NCI-H510A (cell line): Measurements from ENCODE around the gene IGSF8.

Source experiments
- DNase-seq: peaks from one replicate; lab custom pipeline; 2025; lab: John Stamatoyannopoulos, UW

The IGSF8 gene

DNA sequence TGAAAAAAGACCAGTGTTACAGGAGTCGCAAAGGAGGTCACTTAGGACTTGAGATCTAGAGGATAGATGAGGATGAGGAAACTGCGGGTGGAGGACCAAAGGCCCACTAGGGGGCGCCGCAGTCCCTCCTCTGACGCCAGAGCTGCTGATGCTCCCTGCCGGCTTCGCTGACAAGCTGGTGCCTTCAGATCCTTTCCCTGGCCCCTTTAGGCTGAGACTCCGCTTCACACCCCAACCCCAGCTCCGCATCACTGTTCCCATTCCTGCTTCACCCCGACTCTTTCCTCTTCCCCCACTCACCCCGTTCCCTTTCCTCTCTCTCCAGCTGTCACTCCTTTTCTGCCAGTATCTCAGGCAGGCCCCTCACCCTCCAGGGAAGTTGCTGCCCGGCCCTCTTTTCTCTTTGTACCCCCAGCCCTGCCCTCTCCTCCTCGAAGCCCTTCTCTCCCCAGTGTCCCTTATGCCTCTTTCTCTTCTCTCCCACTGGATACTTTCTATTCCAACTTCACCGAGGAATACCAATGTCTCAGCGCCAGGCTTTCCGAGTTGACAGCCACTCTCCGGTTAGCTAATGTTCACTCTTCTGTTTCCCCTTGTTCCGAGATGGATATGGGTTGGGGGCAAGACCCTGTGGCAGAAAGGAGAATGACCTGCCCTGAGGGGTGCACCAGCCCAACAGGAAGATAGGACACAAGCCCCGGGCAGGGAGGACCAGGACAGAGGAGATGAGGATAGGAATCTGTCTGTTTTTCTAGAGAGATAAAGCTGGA lies 12.5 kb downstream of the IGSF8 start:
- peak; percentile 47 for DNase-seq

DNA sequence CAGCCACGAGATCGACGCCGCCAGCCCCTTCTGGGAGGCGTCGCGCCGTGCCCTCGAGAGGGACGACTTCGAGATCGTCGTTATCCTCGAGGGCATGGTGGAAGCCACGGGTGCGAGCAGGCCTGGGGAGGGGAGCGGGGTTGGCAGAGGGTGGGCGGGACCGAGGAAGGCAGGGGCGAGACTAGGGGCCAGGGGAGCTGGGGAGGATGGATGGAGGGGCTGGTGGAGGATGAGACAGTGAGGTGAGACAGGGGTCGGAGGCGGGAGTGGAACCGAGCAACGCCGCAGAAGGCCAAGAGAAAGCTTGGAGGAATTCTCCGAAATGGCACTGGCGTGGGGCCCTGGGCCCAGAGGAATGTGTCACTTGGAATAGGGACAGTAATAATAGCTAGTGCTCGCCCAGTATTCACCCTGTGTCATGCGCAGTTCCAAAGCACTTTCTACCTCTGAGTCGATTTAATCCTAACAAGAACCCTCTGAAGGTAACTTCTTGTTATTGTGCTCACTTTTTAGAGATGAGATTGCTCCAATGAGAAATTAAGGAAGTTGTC lies 13.6 kb downstream of the IGSF8 start:
- no peak for DNase-seq

DNA sequence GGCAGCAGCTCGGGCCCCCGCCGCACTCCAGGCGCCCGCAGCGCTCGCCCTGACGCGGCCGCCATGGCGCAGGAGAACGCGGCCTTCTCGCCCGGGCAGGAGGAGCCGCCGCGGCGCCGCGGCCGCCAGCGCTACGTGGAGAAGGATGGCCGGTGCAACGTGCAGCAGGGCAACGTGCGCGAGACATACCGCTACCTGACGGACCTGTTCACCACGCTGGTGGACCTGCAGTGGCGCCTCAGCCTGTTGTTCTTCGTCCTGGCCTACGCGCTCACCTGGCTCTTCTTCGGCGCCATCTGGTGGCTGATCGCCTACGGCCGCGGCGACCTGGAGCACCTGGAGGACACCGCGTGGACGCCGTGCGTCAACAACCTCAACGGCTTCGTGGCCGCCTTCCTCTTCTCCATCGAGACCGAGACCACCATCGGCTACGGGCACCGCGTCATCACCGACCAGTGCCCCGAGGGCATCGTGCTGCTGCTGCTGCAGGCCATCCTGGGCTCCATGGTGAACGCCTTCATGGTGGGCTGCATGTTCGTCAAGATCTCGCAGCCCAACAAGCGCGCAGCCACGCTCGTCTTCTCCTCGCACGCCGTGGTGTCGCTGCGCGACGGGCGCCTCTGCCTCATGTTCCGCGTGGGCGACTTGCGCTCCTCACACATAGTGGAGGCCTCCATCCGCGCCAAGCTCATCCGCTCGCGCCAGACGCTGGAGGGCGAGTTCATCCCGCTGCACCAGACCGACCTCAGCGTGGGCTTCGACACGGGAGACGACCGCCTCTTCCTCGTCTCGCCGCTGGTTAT lies 14.2 kb downstream of the IGSF8 start:
- DNase-seq, result peak; percentile 81

DNA sequence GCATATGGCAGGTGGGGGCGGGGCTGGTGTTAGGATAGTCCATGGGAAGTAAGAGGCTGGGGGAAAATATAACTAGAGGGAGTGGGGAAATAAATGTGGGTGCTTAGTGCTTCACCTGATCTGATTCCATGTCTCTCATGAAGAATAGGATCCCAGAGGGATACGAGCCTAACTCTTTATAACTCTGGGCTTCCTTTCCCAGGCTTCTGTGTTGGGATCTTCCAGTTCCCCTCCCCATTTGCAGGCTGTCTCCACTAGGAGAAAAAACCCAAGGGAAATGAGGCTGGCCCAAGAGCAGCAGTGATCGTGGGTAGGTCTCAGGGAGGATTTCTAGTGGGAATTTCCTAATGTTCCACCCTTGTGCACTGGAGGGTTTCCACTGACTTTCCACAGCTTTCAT lies 15.5 kb downstream of the IGSF8 start:
- no peak for DNase-seq

DNA sequence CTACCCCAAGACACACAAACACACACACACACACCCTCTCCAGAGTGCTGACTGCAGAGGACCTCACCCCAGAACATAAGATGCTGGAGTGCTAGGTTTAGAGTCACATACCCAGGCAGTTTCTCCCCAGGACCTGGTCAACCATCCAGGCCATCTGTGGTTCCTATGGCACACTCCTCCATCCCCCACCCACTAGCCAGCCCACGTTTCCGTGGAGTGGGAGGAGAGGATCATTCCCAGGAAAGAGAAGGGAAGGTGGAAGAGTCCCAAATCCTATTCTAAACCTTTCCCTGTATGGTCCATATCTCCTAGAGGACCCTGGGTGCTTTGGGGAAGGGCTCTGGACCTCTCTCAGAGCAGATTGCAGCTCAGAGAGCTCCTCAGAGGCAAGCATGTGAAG lies 15.9 kb downstream of the IGSF8 start:
- no peak for DNase-seq

DNA sequence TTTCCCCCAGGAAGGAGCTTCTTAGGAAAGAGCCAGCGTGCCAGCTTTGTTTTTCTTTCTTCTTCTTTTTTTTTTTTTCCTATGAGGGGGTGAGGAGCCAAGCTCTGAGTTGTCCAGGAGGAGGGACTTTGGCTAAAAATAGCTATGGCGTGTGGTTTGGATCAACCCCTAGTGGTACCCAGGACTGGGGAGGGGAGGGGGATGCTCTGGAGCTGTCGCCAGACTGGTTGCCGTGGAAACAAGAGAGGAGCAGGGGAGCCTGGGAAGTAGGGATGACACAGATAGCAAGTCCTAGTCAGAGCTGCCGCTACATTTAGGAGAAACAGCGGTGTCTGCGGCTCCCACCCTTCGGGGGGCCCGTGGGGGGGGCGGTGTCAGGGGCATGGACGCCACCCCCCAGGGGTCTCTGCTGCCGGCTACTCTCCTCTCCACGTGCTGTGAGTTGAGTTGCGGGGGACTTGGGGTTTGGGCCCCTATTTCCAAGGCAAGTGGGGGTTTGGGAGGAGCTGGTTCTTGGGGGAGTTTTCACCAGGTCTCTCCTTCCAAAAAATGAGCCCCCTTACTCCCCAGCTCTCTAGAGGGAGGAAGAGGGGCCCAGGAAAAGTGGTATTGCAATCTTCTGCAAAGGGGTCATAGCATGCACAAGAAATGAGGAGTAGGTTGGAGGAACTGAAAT lies 17.0 kb downstream of the IGSF8 start, which contains the start of gene KCNJ9:
TSS of gene KCNJ9 (plus strand) at position 278 of the 676 bp plus-strand sequence. CDS start 2,493 bp downstream, outside the sequence.
- no peak for DNase-seq

DNA sequence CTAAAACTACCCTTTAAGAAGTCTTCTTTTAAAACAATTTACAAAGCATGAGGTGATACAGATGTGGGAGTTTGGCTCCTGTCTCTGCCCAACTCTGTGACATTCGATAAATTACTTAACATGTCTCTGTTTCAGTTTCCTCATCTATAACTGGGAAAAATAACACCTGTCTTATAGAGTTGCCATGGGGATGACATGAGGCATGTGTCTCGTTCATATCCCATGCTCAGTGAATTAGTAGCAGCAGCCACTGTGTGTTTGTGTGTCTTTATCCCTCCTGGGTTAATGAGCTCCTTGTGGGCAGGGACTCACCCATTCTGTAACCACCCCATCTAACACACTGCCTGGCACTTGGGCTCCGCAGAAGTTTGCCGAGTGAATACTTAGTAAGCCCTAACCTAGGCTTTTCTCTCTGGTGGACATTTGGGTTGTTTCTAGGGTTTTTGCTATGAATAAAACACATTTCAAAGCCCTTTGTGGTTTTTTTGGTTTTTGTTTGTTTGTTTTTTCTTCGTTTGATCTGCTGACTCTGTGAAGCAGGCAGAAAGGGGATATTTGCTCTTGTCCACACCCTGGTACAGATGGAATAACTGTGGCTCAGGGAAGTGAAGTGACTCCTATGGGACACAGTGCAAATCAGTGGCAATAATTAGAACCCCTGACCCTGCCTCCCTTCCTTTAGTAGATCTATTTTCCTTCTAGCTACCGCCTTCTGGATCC lies 17.9 kb downstream of the IGSF8 start:
- no peak for DNase-seq

DNA sequence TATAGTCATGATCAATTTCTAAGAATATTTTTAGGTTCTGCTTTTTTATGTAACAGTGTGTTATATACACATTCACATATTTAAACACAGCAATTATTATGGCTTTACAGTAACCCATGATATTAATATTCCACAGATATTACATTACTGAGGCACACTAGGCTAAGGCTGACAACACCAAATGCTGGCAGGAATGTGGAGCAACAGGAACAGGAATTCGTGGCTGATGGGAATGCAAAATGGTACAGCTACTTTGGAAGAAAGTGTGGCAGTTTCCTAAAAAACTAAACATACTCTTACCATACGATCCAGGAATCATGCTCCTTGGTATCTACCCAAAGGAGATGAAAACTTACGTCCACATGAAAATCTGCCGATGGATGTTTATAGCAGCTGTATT lies 19.0 kb downstream of the IGSF8 start:
- no peak for DNase-seq

DNA sequence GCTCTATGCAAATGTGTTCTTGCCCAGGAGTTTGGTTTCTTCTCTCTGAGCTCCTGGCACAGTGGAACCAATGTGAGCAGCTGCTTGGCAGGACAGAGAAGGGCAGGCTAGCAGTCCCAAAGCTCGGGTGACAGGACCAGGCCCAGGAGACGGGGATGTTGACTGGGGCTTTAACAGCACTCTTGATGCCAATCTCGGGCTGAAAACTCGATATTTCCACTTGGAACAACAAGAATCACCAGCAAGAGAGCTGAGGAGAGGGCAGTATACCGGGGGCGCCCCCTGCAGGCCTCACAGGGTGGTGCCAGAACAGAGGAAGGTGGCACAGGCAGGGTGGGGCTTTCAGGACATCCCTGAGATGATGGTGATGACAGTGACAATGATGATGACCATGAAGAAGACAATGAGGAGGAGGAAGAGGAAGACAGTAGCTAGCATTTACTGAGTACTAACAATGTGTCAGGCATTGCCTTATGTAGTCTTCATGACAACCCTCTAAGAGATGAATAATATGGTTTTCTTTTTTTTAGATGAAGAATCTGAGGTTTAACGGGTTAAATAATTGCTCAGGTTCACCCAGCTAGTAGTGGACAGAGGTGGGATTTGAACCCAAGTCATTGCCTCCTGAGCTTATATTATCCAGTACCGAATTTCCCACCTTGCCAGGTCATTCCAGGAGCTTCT lies 19.8 kb downstream of the IGSF8 start:
- no peak for DNase-seq

DNA sequence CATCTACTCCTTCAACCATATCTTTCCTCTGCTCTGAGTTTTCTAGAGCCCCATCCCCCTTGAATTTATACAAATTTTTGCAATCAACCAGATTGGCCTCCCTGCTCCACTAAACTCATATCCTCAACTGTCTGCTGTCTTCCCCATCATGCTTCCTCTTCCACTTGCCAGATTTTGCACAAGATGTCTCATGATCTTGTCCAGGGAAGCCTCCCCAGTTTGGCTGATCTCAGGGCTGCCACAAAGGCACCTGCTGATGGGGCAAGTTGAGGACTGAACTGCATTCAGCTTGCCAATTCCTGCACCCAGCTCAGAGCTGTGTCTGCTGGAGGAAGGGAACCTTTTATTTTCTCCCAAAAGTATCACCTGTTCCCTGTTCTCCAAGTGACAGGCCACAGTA lies 20.9 kb downstream of the IGSF8 start:
- no peak for DNase-seq

DNA sequence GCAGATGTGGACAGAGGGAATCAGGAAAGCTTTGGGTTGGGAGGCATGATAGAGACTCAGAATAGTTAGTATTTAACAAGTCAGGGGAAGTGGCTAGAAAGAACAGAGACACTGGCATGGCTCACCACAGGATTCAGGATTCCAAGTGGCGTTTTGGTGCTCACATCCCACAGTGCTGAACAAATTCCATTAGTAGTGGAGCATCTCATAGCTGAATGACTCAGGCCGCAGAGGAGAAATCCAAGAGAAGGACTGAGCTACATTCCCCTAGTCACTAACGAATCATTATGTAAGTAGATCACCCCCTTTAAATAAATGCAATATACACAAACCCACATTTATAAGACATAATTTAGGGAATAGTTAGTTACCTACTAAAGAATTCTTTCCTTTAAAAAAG lies 22.1 kb downstream of the IGSF8 start:
- DNase-seq, result no peak

DNA sequence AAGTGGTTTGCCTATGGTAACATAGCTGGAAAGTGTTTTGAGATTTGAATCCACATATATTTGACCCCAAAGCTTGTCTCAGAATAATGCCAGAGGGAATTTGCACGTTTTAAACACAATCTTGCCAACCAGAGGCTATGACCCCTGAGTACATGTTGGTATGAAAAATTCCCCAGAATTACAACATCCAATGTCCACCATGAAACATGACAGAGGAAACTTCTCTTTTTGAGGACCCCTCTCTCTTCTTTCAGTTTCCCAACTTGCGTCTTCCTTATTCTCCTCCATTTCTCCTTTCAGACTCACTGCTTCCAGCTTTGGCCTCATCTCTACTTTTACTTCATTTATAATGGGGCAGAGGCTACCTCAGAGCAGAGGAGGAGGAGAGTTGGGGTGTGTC lies 22.6 kb downstream of the IGSF8 start:
- DNase-seq, result no peak

DNA sequence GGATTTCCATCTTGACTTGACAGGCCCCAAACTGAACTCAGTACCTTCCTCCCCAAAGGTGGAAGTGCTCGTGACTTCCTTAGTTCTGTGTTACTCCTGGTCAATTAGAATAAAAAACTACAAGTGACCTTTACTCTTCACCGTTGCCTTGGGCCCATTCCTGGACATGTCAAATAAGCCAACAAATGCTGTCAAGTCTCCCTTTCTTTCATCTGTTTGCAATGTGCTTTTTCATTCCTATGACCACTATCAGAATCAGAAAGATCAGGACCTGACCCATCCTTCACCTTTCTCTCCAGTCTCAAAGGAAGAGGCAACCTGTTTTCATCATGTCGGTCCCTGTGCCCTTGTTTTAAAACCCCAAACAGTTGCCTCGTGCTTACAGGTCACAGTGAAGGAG lies 23.6 kb downstream of the IGSF8 start:
- DNase-seq, result no peak

DNA sequence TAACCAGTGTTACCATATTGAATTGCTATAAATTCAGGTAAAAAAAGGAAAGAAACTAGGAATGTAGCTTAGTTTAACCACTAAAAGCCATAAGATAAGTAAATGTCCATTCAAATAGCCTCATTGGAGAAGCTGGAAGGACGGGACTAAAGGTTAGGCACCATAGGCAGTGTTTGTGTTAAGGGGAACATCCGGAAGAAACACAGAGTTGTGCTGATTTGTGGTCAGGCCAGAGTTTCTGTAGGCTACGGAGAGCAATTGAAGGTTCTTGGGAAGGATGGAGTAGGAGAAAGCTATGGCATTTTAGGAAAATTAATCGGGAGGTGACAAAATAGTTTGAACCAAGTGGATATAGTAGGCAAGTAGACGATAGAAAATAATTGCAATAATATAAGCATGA lies 27.1 kb downstream of the IGSF8 start:
- no peak for DNase-seq

DNA sequence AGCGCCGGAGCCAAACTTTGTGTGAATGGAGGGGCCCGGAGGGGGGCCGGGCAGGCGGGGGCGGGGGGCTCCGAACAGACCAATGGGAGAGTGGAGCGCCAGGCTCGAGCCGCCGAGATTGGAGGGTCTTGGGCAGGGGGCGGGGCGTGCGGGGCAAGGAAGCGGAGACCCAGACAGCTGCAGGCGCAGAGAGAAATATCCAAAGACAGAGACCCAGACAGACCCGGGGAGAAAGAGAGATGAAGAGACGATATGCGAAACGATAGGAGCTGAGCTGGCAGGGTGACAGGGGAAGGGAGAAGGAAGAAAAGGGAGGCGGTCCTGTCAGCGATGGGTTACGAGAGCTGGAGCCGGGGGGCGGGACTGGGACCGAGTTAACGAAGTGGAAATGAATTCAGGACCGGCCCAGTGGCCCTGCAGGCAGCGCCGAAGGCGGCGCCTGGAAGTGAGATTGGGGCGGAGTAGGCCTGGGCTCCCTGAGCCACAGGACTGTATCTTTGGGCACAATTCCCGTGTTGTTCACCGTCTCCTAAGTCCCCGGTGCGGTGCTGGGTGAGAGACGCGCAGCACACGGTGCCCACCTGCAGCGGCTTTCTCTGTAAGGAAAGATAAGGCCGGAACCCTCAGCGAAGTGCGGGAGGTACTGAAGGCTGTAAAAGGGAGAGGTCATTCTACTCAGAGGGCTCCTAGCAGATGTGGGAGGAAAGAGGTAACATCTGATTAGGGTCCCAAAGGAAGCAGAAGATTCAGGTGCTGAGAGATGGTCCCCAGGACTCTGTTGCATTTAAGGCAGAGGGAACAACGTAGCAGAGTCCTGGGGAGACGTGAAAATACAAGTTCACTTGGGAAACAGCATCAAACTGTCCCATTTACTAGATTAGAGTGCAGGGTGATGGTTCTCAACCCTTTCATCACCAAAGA lies 27.9 kb downstream of the IGSF8 start:
- DNase-seq, result peak; percentile 77

DNA sequence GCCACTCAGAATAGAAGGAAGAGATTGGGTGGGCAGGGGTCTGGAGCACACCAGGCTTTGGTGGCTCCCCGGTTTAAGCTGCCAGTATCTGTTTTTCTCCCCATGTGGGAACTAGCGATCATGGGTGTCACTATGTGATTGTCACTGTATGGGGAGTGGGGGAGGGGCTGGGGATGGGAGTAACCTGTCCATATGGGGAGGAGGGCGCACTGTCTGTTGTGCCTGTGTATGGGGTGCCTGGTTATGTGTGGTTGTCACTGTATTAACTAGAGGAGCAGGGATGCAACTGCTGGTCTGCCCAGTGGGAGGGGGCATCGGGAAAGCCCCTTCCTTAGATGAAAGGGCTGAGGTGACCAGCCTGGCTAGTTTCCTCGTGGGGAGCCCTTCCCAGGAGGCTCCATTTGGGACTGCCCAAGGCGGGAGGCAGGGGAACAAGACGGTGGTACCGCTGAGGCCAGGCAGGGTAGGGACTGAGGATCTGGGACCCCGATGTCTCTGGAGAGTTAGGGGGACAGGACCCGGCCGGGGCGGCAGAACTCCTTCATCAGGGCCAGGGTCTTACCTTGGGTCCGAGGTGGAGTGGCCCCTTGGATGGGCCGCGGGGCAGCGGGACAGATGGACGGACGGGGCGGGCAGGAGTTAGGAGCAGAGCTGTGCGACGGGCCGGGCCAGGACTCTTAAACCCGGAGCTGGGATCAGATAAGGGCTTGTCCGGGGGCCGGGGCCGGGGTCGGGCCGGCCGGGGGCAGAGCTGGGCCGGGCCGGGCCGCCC lies 28.8 kb downstream of the IGSF8 start, which contains the start of gene KCNJ10:
TSS of gene KCNJ10 (minus strand) at position 701 of the 772 bp plus-strand sequence. CDS start 27,628 bp downstream, outside the sequence.
- no peak for DNase-seq

DNA sequence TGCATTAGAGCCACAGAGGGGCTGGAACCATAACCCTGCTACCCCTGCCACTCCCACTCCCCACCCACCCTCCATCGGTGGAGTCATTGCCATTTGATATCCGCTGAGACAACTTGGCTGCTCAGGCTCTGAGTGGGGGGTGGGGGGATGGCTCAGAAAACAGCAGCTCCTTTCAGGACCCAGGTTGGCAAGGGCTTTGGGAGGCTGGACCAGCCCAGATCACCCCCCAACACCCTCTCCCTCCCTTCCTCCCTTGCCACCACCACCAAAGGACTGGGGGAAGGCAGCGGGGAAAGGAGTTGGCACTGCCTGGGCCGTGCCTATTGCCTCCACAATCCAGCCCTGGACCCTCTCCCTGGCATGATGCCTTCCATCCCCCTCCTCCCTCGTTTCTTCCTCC lies 30.2 kb downstream of the IGSF8 start:
- DNase-seq, result no peak

DNA sequence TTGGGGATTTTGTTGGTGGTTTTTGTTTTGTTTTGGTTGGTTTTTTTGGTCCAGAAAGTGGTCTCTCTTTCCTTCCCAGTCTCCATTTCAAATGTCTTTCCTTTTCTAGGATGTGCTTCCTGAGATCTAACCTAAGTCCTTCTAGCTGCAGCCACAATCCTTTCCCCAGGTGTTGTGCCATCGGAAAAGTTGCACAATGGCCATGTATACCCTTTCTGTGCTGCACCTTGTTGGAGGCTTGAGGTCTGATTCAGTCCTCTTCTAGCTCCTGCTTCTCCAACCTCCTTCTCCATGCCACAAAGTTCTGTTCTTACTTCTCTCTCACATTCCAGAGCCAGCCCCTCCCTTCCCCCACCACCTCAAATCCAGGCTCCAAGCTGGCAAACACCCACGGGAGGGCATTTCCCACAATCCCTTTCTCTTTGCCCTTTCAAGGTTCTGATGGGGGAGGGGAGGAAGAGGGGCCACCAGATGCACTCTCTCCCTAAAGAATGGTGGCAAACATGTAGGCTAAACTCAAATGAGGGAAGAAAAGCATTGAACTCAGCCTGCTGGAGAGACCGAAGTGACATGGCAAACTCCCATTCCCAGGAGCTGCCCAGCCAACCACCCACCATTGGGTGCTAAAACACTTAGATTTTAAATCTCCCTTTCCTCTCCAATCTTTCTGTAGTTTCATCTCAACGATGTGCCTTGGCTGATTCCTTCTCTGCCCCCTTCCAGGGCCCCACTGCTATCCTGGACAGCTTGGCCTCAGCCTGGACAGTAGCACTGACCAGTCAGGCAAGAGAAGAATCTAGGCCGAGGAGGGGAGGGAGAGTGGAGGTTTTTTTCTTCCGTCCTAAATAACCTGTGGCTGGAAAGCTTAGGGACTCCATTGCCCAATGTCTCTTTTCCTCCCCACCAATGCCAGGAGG lies 31.3 kb downstream of the IGSF8 start:
- DNase-seq, result no peak
